HepG2 (cell line): ENCODE data around the gene NGLY1. TPM values are rescaled to one million over a fixed set of nuclear protein-coding genes. Genes with fewer than 3 reads are reported as not detected.

Source experiments
- CC2D1A ChIP-seq: sonication (generic); formaldehyde crosslinking; IDR thresholded peaks from 2 replicates; pipeline ENCODE4 v1.8.1; 2023; ENCODE audit warnings: mild to moderate bottlenecking, missing genetic modification reagents
- CREB1 ChIP-seq, 2 experiments: fragments of 450-650 bp in 1 of 2; IDR thresholded peaks; 2 replicates each; pipeline ENCODE4 v1.6.1; 2016 to 2017; ENCODE audit warnings: control low read depth in 1 of 2, mild to moderate bottlenecking in 1 of 2, missing compliant biosample characterization in 1 of 2, missing genetic modification characterization in 1 of 2
- HIVEP1 ChIP-seq: sonication (generic); formaldehyde crosslinking; IDR thresholded peaks from 2 replicates; pipeline ENCODE4 v1.4.0; 2020; ENCODE audit warnings: mild to moderate bottlenecking, missing genetic modification reagents
- IRF9 ChIP-seq: sonication (generic); formaldehyde crosslinking; IDR thresholded peaks from 2 replicates; pipeline ENCODE4 v1.8.0; 2022; ENCODE audit warnings: missing genetic modification reagents, mild to moderate bottlenecking, borderline replicate concordance
- MLX ChIP-seq: IDR thresholded peaks from 2 replicates; pipeline ENCODE4 v1.6.1; 2016
- MXD4 ChIP-seq: IDR thresholded peaks from 2 replicates; pipeline ENCODE4 v1.6.1; 2016; ENCODE audit warnings: mild to moderate bottlenecking, missing biosample characterization, missing genetic modification reagents
- NBN ChIP-seq: fragments of 450-650 bp; conservative IDR thresholded peaks from 2 replicates; pipeline ENCODE4 v1.6.1; 2017
- NFIC ChIP-seq: IDR thresholded peaks from 2 replicates; pipeline ENCODE4 v1.6.1; 2012; ENCODE audit warnings: mild to moderate bottlenecking, low read length, inconsistent platforms
- PAX8 ChIP-seq: sonication (generic); formaldehyde crosslinking; IDR thresholded peaks from 2 replicates; pipeline ENCODE4 v1.8.0; 2022; ENCODE audit warnings: mild to moderate bottlenecking, missing genetic modification reagents, borderline replicate concordance
- RAD21 ChIP-seq: fragments of 450-650 bp; formaldehyde crosslinking; IDR thresholded peaks from 2 replicates; pipeline ENCODE4 v1.5.0; 2020; ENCODE audit warnings: mild to moderate bottlenecking
- REST ChIP-seq, 2 experiments: IDR thresholded peaks; 2 replicates each; pipeline ENCODE4 v1.6.1; 2011 to 2012; ENCODE audit warnings: low read length in 2 of 2, borderline replicate concordance in 1 of 2, low read depth in 1 of 2, mild to moderate bottlenecking in 1 of 2, moderate library complexity in 1 of 2
- RXRA ChIP-seq: sonication (generic); formaldehyde crosslinking; IDR thresholded peaks from 2 replicates; pipeline ENCODE4 v1.5.1; 2020; ENCODE audit warnings: missing genetic modification reagents
- SALL1 ChIP-seq: sonication (generic); formaldehyde crosslinking; IDR thresholded peaks from 2 replicates; pipeline ENCODE4 v1.8.0; 2022; ENCODE audit warnings: mild to moderate bottlenecking, missing genetic modification reagents
- USF2 ChIP-seq, 2 experiments: sonication (generic) in 1 of 2; formaldehyde crosslinking in 1 of 2; IDR thresholded peaks; 2 replicates each; pipeline versions ENCODE4 v1.5.1 to v1.6.1; 2011 to 2020; ENCODE audit warnings: borderline replicate concordance in 1 of 2, low read depth in 1 of 2, low read length in 1 of 2, mild to moderate bottlenecking in 1 of 2, missing genetic modification reagents in 1 of 2, moderate library complexity in 1 of 2
- ZBTB21 ChIP-seq: sonication (generic); formaldehyde crosslinking; IDR thresholded peaks from 2 replicates; pipeline ENCODE4 v1.4.0; 2020; ENCODE audit warnings: missing genetic modification reagents
- ZBTB49 ChIP-seq: sonication (generic); formaldehyde crosslinking; IDR thresholded peaks from 2 replicates; pipeline ENCODE4 v1.4.0; 2020; ENCODE audit warnings: missing genetic modification reagents, borderline replicate concordance
- ZIK1 ChIP-seq: sonication (generic); formaldehyde crosslinking; IDR thresholded peaks from 2 replicates; pipeline ENCODE4 v1.5.0; 2020; ENCODE audit warnings: mild to moderate bottlenecking, low read depth, missing genetic modification reagents, borderline replicate concordance
- ZNF264 ChIP-seq: sonication (generic); formaldehyde crosslinking; IDR thresholded peaks from 2 replicates; pipeline ENCODE4 v1.4.0; 2020; ENCODE audit warnings: missing genetic modification reagents
- ZNF343 ChIP-seq: sonication (generic); formaldehyde crosslinking; IDR thresholded peaks from 2 replicates; pipeline ENCODE4 v1.4.0; 2020; ENCODE audit warnings: mild to moderate bottlenecking, missing genetic modification reagents
- polyA plus RNA-seq, 8 experiments: library from polyadenylated mRNA; depleted of rRNA in 3 of 8; stranded (reverse) in 7 of 8; unstranded in 1 of 8; fragments of >200 nt; fragmentation: Illumina TruSeq in 4 of 8; extraction: Trizol in 4 of 8; gene quantifications; 2 replicates each; pipeline versions ENCODE4 v1.2.1 to v1.2.3, GENCODE V29; 2011 to 2016; ENCODE audit warnings: low read depth in 4 of 8, missing spikeins in 1 of 8, mixed read lengths in 1 of 8; ENCODE audit not compliant: insufficient read depth in 1 of 8
- total RNA-seq, 5 experiments: library from RNA; depleted of rRNA; stranded (reverse); fragments of >200 nt; fragmentation: Illumina TruSeq; extraction: Trizol; gene quantifications; 2 replicates each; pipeline ENCODE4 v1.2.3, GENCODE V29; 2016; ENCODE audit warnings: low read depth in 1 of 5

NGLY1 gene
- total and polyA plus RNA-seq, 2 of the 13 experiments (the other 11 are each of a cell fraction or from before 2014, with no cell fraction given) = 28.2 to 44.5 TPM

GRCh38 chr3:25782938-25783660, at the start of gene NGLY1 (continued):
- TF ChIP-seq PAX8 (CRISPR knock-in tag) (no peak), CC2D1A (no peak), IRF9 (CRISPR knock-in tag) (peak; percentile 81; the same call in 1 of the 2 replicates), HIVEP1 (CRISPR knock-in tag) (no peak), MXD4 (peak; percentile 36; the same call in 1 of the 2 replicates), ZBTB21 (no peak), NFIC (no peak), ZIK1 (CRISPR knock-in tag) (no peak; the same call in none of the 2 replicates), ZBTB49 (CRISPR knock-in tag) (no peak), CREB1 (IDR thresholded peaks at IDR 0.05) (no peak), CREB1 (CRISPR knock-in tag; IDR thresholded peaks at IDR 0.05) (no peak), NBN (no peak), REST (IDR thresholded peaks at IDR 0.05; ENCODE audit: borderline replicate concordance in 1 of 2, low read depth in 1 of 2, low read length in 2 of 2) (peak in 1 of 2 experiments; percentile 41; a peak in 1 of 4 replicates), MLX (CRISPR knock-in tag) (no peak), ZNF264 (CRISPR knock-in tag) (no peak; the same call in 1 of the 2 replicates), RAD21 (CRISPR knock-in tag) (no peak), USF2 (IDR thresholded peaks at IDR 0.05; ENCODE audit: low read depth, low read length) (no peak), USF2 (CRISPR knock-in tag; IDR thresholded peaks at IDR 0.05; ENCODE audit: borderline replicate concordance) (no peak), RXRA (CRISPR knock-in tag) (peak; percentile 52; the same call in 1 of the 2 replicates), SALL1 (CRISPR knock-in tag) (peak; percentile 47), ZNF343 (CRISPR knock-in tag) (0 out of 2 replicates have a peak, but pooled peaks have one; percentile 24)
